H1 (cell line): ENCODE data around the gene RHOH. TPM values are rescaled to one million over a fixed set of nuclear protein-coding genes. Genes with fewer than 3 reads are reported as not detected.

Experiments used
- CTCF ChIA-PET: fragments of 300-600 bp; sonication (Branson Sonifier 250); formaldehyde crosslinking; loops from one replicate; lab custom pipeline; 2021; ENCODE audit not compliant: partially characterized antibody; lab: Charles Lee
- POLR2A ChIA-PET: fragments of 300-600 bp; sonication (Branson Sonifier 250); formaldehyde crosslinking; loops from one replicate; lab custom pipeline; 2021; ENCODE audit warnings: inconsistent platforms; ENCODE audit not compliant: partially characterized antibody; lab: Charles Lee
- DNase-seq, 2 experiments: peaks; one replicate each; pipeline versions ENCODE4 v3.0.0 to v3.0.0-alpha.2; 2010 to 2022; ENCODE audit warnings: low spot score in 2 of 2, low read depth in 1 of 2, mixed read lengths in 1 of 2
- FAIRE-seq: peaks from 2 replicates; lab custom pipeline; 2011; peaks lifted over from hg19 to GRCh38; lab: Jason Lieb, UNC
- H2AFZ ChIP-seq: 2 replicates; pipeline ENCODE4 v1.8.1; 2012; ENCODE audit warnings: low read length, inconsistent platforms
- H2AK5ac ChIP-seq: 2 replicates; pipeline ENCODE4 v1.6.1; 2013; ENCODE audit warnings: low read depth, low read length
- H2BK120ac ChIP-seq: replicated peaks from 2 replicates; pipeline ENCODE3; 2013; ENCODE audit warnings: low read depth, low read length, inconsistent platforms
- H2BK12ac ChIP-seq: 2 replicates; pipeline ENCODE4 v1.6.1; 2013; ENCODE audit warnings: low read depth, low read length
- H2BK15ac ChIP-seq: 2 replicates; pipeline ENCODE4 v1.6.1; 2013; ENCODE audit warnings: low read length
- H2BK20ac ChIP-seq: 2 replicates; pipeline ENCODE4 v1.6.1; 2013; ENCODE audit warnings: low read length
- H2BK5ac ChIP-seq: 2 replicates; pipeline ENCODE4 v1.6.1; 2013; ENCODE audit warnings: low read depth, low read length
- H3K14ac ChIP-seq: 2 replicates; pipeline ENCODE4 v1.6.1; 2013; ENCODE audit warnings: inconsistent platforms; ENCODE audit not compliant: insufficient read length
- H3K18ac ChIP-seq: 2 replicates; pipeline ENCODE4 v1.6.1; 2013; ENCODE audit warnings: low read length; ENCODE audit errors: extremely low read depth
- H3K23ac ChIP-seq: 2 replicates; pipeline ENCODE4 v1.6.1; 2013; ENCODE audit warnings: inconsistent platforms; ENCODE audit not compliant: insufficient read length
- H3K23me2 ChIP-seq: 2 replicates; pipeline ENCODE4 v1.6.1; 2013; ENCODE audit warnings: low read depth, low read length
- H3K27ac ChIP-seq: 2 replicates; pipeline ENCODE4 v1.6.1; 2011; ENCODE audit warnings: low read depth, low read length, inconsistent platforms
- H3K27me3 ChIP-seq, 4 experiments: replicated peaks in 1 of 4; 1 replicate in 1 of 4; 2 replicates in 3 of 4; pipeline versions ENCODE4 v1.6.1 to v1.8.1; 2011 to 2013; ENCODE audit warnings: low read length in 3 of 4, mild to moderate bottlenecking in 3 of 4, inconsistent platforms in 2 of 4, mixed read lengths in 2 of 4, moderate library complexity in 1 of 4; ENCODE audit not compliant: control insufficient read depth in 3 of 4, insufficient read depth in 3 of 4; ENCODE audit errors: extremely low read depth in 1 of 4
- H3K36me3 ChIP-seq, 4 experiments: 2 replicates each; pipeline versions ENCODE4 v1.6.1 to v1.8.1; 2011 to 2013; ENCODE audit warnings: mild to moderate bottlenecking in 4 of 4, low read length in 3 of 4, moderate library complexity in 2 of 4, control low read depth in 1 of 4, inconsistent platforms in 1 of 4; ENCODE audit not compliant: insufficient read depth in 4 of 4, control insufficient read depth in 2 of 4
- H3K4ac ChIP-seq: replicated peaks from 2 replicates; pipeline ENCODE3; 2013; ENCODE audit warnings: low read length, low read depth, mixed read lengths, inconsistent platforms; ENCODE audit not compliant: insufficient read length
- H3K4me1 ChIP-seq, 4 experiments: replicated peaks in 1 of 4; 1 replicate in 1 of 4; 2 replicates in 3 of 4; pipeline versions ENCODE4 v1.6.1 to v1.8.1; 2011 to 2013; ENCODE audit warnings: low read length in 3 of 4, inconsistent platforms in 2 of 4, mixed read lengths in 1 of 4; ENCODE audit not compliant: insufficient read depth in 4 of 4, control insufficient read depth in 3 of 4
- H3K4me2 ChIP-seq, 2 experiments: 2 replicates each; pipeline versions ENCODE4 v1.6.1 to v1.8.1; 2011 to 2013; ENCODE audit warnings: low read depth in 2 of 2, low read length in 2 of 2, control low read depth in 1 of 2, inconsistent platforms in 1 of 2, mild to moderate bottlenecking in 1 of 2; ENCODE audit not compliant: insufficient read depth in 1 of 2
- H3K4me3 ChIP-seq, 4 experiments: fragments of 200-600, 300-600 bp in 1 of 4; sonication (generic), shearing (Covaris generic), sonication (Bioruptor Twin) in 1 of 4; 2 replicates each; pipeline versions ENCODE4 v1.5.1 to v1.8.1; 2011 to 2016; ENCODE audit warnings: low read length in 4 of 4, low read depth in 3 of 4, control low read depth in 2 of 4, inconsistent platforms in 2 of 4, mild to moderate bottlenecking in 2 of 4, mixed read lengths in 1 of 4, moderate library complexity in 1 of 4; ENCODE audit not compliant: insufficient read depth in 2 of 4; ENCODE audit errors: extremely low read depth in 1 of 4
- H3K56ac ChIP-seq: replicated peaks from 2 replicates; pipeline ENCODE3; 2013; ENCODE audit warnings: low read depth, mild to moderate bottlenecking, mixed read lengths, low read length, inconsistent platforms; ENCODE audit not compliant: insufficient read length
- H3K79me1 ChIP-seq: 2 replicates; pipeline ENCODE4 v1.6.1; 2013; ENCODE audit warnings: low read depth, low read length, control low read depth
- H3K79me2 ChIP-seq, 2 experiments: 2 replicates each; pipeline versions ENCODE4 v1.6.1 to v1.8.1; 2012 to 2013; ENCODE audit warnings: low read length in 2 of 2, mild to moderate bottlenecking in 2 of 2, inconsistent platforms in 1 of 2; ENCODE audit not compliant: insufficient read depth in 2 of 2, control insufficient read depth in 1 of 2
- H3K9ac ChIP-seq, 4 experiments: replicated peaks in 1 of 4; 1 replicate in 1 of 4; 2 replicates in 3 of 4; pipeline versions ENCODE4 v1.6.1 to v1.8.1; 2011 to 2013; ENCODE audit warnings: low read depth in 3 of 4, low read length in 3 of 4, control low read depth in 2 of 4, mild to moderate bottlenecking in 2 of 4, moderate library complexity in 2 of 4, inconsistent platforms in 1 of 4; ENCODE audit errors: extremely low read depth in 1 of 4
- H3K9me3 ChIP-seq, 2 experiments: 2 replicates each; pipeline versions ENCODE4 v1.6.1 to v1.8.1; 2012 to 2013; ENCODE audit warnings: mild to moderate bottlenecking in 2 of 2, moderate library complexity in 2 of 2, control low read depth in 1 of 2, inconsistent platforms in 1 of 2, low read depth in 1 of 2, low read length in 1 of 2, mixed read lengths in 1 of 2; ENCODE audit not compliant: insufficient read depth in 2 of 2
- H4K20me1 ChIP-seq, 2 experiments: replicated peaks in 1 of 2; 2 replicates each; pipeline versions ENCODE3 to v1.8.1; 2011 to 2013; ENCODE audit warnings: inconsistent platforms in 2 of 2, low read length in 2 of 2, mild to moderate bottlenecking in 1 of 2; ENCODE audit not compliant: insufficient read depth in 2 of 2, control insufficient read depth in 1 of 2
- H4K5ac ChIP-seq: 2 replicates; pipeline ENCODE4 v1.6.1; 2013; ENCODE audit warnings: low read length, low read depth, mixed read lengths, inconsistent platforms; ENCODE audit not compliant: insufficient read length
- H4K8ac ChIP-seq: 2 replicates; pipeline ENCODE4 v1.8.0; 2013; ENCODE audit warnings: mild to moderate bottlenecking, moderate library complexity, low read length, inconsistent platforms; ENCODE audit not compliant: insufficient read depth; ENCODE audit errors: extremely low read depth
- H4K91ac ChIP-seq: replicated peaks from 2 replicates; pipeline ENCODE3; 2013; ENCODE audit warnings: low read length, mixed read lengths, inconsistent platforms; ENCODE audit not compliant: insufficient read length
- ASH2L ChIP-seq: fragments of 200-600, 300-600 bp; sonication (generic); IDR thresholded peaks from one replicate; pipeline ENCODE4 v1.7.1; 2017; ENCODE audit warnings: low read length
- ATF2 ChIP-seq: IDR thresholded peaks from 2 replicates; pipeline ENCODE4 v1.6.1; 2012; ENCODE audit warnings: low read length, inconsistent platforms
- CEBPB ChIP-seq: IDR thresholded peaks from 2 replicates; pipeline ENCODE4 v1.6.1; 2012; ENCODE audit warnings: low read depth, low read length
- CHD1 ChIP-seq: IDR thresholded peaks from 2 replicates; pipeline ENCODE4 v1.6.1; 2012; ENCODE audit warnings: low read depth, low read length, improper control_type of control experiment
- CHD2 ChIP-seq: IDR thresholded peaks from 2 replicates; pipeline ENCODE4 v1.6.1; 2012; ENCODE audit warnings: low read length, improper control_type of control experiment
- EGR1 ChIP-seq: IDR thresholded peaks from 2 replicates; pipeline ENCODE4 v1.6.1; 2011; ENCODE audit warnings: low read depth, low read length, borderline replicate concordance
- FOSL1 ChIP-seq: IDR thresholded peaks from 2 replicates; pipeline ENCODE4 v1.6.1; 2011; ENCODE audit warnings: mild to moderate bottlenecking, low read depth, low read length, moderate library complexity; ENCODE audit not compliant: insufficient read depth
- HDAC6 ChIP-seq: IDR thresholded peaks from one replicate; pipeline ENCODE4 v1.7.1; 2012; ENCODE audit warnings: low read depth, mild to moderate bottlenecking, inconsistent platforms, low read length, moderate library complexity
- KDM1A ChIP-seq: fragments of 200-600, 300-600 bp; sonication (generic); IDR thresholded peaks from 2 replicates; pipeline ENCODE4 v1.7.1; 2016; ENCODE audit warnings: mild to moderate bottlenecking, low read length, borderline replicate concordance
- RBBP5 ChIP-seq: IDR thresholded peaks from 2 replicates; pipeline ENCODE4 v1.7.1; 2012; ENCODE audit warnings: low read depth, mild to moderate bottlenecking, inconsistent platforms, low read length, moderate library complexity, borderline replicate concordance
- TBP ChIP-seq: IDR thresholded peaks from 2 replicates; pipeline ENCODE4 v1.6.1; 2011; ENCODE audit warnings: low read depth, low read length, improper control_type of control experiment
- WGBS, 2 experiments: shearing (Covaris generic) in 1 of 2; methylation state at CpG; one replicate each; pipeline versions ENCODE4 v1.1.6 to v1.1.7; 2013 to 2015; ENCODE audit warnings: low lambda C conversion rate in 2 of 2, mixed read lengths in 2 of 2, inconsistent platforms in 1 of 2, low coverage in 1 of 2, missing lambda C conversion rate in 1 of 2; ENCODE audit not compliant: insufficient replicate concordance in 2 of 2, insufficient coverage in 1 of 2, insufficient read length in 1 of 2; ENCODE audit errors: extremely low coverage in 1 of 2, missing lambda C conversion rate in 1 of 2; 5-methylcytosine and 5-hydroxymethylcytosine counted together
- polyA plus RNA-seq, 7 experiments: library from polyadenylated mRNA; depleted of rRNA in 3 of 7; stranded (reverse) in 5 of 7; unstranded in 2 of 7; fragments of >200 nt in 5 of 7; fragments of 200-250 nt in 2 of 7; gene quantifications; 1 replicate in 5 of 7; 2 replicates in 1 of 7; 4 replicates in 1 of 7; pipeline versions ENCODE4 v1.2.1 to v1.2.3, GENCODE V29; 2011 to 2013; ENCODE audit warnings: missing spikeins in 2 of 7, mixed read lengths in 2 of 7
- total RNA-seq: library from RNA; stranded (reverse); fragmentation: NEBNext Ultra II Directional; extraction: Animal tissue kit (Norgen Biotek cat#: 25700); gene quantifications from 2 replicates; pipeline ENCODE4 v1.2.1, GENCODE V29; 2021

RHOH gene
- total and polyA plus RNA-seq, 2 of the 8 experiments (the other 6 are each of a cell fraction or from before 2014, with no cell fraction given): 5.9 to 6.9 TPM

- Histone ChIP-seq H3K9me3 (no peaks in the 10 kb centered on the region), H2BK5ac (no peak overlapping the region), H3K4me2 (no peak overlapping the region), H4K5ac (no peak overlapping the region), H3K18ac (no peak overlapping the region), H3K27ac (no peak overlapping the region), H2AK5ac (no peak overlapping the region), H3K14ac (no peak overlapping the region), H3K4ac (no peak overlapping the region), H3K9ac (no peak overlapping the region), H4K91ac (no peak overlapping the region), H2BK20ac (no peak overlapping the region), H3K4me1 (no peaks in the 10 kb centered on the region; a peak in 1 of 7 replicates), H3K23ac (no peak overlapping the region), H2BK12ac (no peak overlapping the region), H4K20me1 (no peaks in the 10 kb centered on the region), H3K36me3 (no peaks in the 10 kb centered on the region; a peak in 2 of 8 replicates), H3K4me3 (no peak overlapping the region), H3K79me2 (peaks cover 0 to 3% of the 10 kb centered on the region in 2 experiments; a peak in 1 of 4 replicates), H2BK120ac (no peak overlapping the region), H3K27me3 (no peaks in the 10 kb centered on the region), H4K8ac (no peak overlapping the region), H3K23me2 (no peaks in the 10 kb centered on the region; the same call in 1 of the 2 replicates), H2AFZ (no peak overlapping the region), H2BK15ac (no peak overlapping the region), H3K56ac (no peak overlapping the region), H3K79me1 (no peaks in the 10 kb centered on the region)
- DNase-seq (no peak), FAIRE-seq (no peak)
- ChIA-PET POLR2A (interaction anchor here (1.0 to 1.1 kb wide), 2 partner anchors 11 to 21 kb away, joined by 3 read pairs; no protein-coding TSS in a partner anchor), CTCF (interaction anchor here (0.7 to 2.2 kb wide), 6 partner anchors 11 to 41 kb away, joined by 3 to 6 read pairs (median 3); no protein-coding TSS in a partner anchor)
- TF ChIP-seq TBP: no peak
- no peak for TF ChIP-seq ASH2L
- no peak for TF ChIP-seq CHD1
- TF ChIP-seq HDAC6: no peak
- TF ChIP-seq CEBPB: no peak
- no peak for TF ChIP-seq ATF2
- TF ChIP-seq FOSL1: no peak
- no peak for TF ChIP-seq RBBP5
- TF ChIP-seq CHD2: no peak
- no peak for TF ChIP-seq KDM1A
- TF ChIP-seq EGR1: no peak
- WGBS, 2 experiments: 90 to 100% methylated on average over 1 to 13 of the region's 13 CpGs
These were observed 14.7 kb downstream of the RHOH start for GRCh38 chr4:40211224-40212185.
